Keratinocyte (primary cell): ENCODE measurements around the gene CAPN14. TPM values are rescaled to one million over a fixed set of nuclear protein-coding genes. Genes with fewer than 3 reads are reported as not detected.

Experiments used
- DNase-seq: peaks from one replicate; pipeline ENCODE4 v3.0.0-alpha.2; 2011; ENCODE audit warnings: low read depth, missing footprints, low spot score
- FAIRE-seq: peaks from 2 replicates; lab custom pipeline; 2011; peaks lifted over from hg19 to GRCh38; lab: Jason Lieb, UNC
- H2AFZ ChIP-seq: 2 replicates; pipeline ENCODE4 v1.6.0; 2012; ENCODE audit warnings: low read length, control low read depth, inconsistent platforms; ENCODE audit not compliant: control insufficient read depth
- H3K27ac ChIP-seq: 2 replicates; pipeline ENCODE4 v1.5.1; 2011; ENCODE audit warnings: low read length; ENCODE audit not compliant: control insufficient read depth, insufficient read depth
- H3K27me3 ChIP-seq: 3 replicates; pipeline ENCODE4 v1.6.0; 2011; ENCODE audit warnings: low read length; ENCODE audit not compliant: control insufficient read depth, insufficient read depth; ENCODE audit errors: extremely low read depth
- H3K36me3 ChIP-seq, 2 experiments: 2 replicates in 1 of 2; 3 replicates in 1 of 2; pipeline ENCODE4 v1.5.1; 2011; ENCODE audit warnings: low read length in 2 of 2, mild to moderate bottlenecking in 1 of 2; ENCODE audit not compliant: control insufficient read depth in 2 of 2, insufficient read depth in 2 of 2; ENCODE audit errors: extremely low read depth in 1 of 2
- H3K4me1 ChIP-seq: 3 replicates; pipeline ENCODE4 v1.5.1; 2011; ENCODE audit warnings: low read length; ENCODE audit not compliant: control insufficient read depth, insufficient read depth; ENCODE audit errors: extremely low read depth
- H3K4me2 ChIP-seq: 3 replicates; pipeline ENCODE4 v1.6.0; 2011; ENCODE audit warnings: low read depth, low read length; ENCODE audit not compliant: control insufficient read depth, insufficient read depth; ENCODE audit errors: extremely low read depth
- H3K4me3 ChIP-seq, 3 experiments: fragments of 200-600 bp in 1 of 3; sonication (generic) in 1 of 3; 2 replicates in 2 of 3; 3 replicates in 1 of 3; pipeline ENCODE4 v1.5.1; 2011 to 2016; ENCODE audit warnings: low read length in 3 of 3, mild to moderate bottlenecking in 3 of 3, control low read depth in 2 of 3, inconsistent platforms in 1 of 3, low read depth in 1 of 3, mixed read lengths in 1 of 3, mixed run types in 1 of 3, moderate library complexity in 1 of 3; ENCODE audit not compliant: control insufficient read depth in 2 of 3, insufficient read depth in 2 of 3; ENCODE audit errors: extremely low read depth in 1 of 3
- H3K79me2 ChIP-seq: 2 replicates; pipeline ENCODE4 v1.6.0; 2012; ENCODE audit warnings: low read length; ENCODE audit not compliant: control insufficient read depth, insufficient read depth
- H3K9ac ChIP-seq: 3 replicates; pipeline ENCODE4 v1.6.0; 2011; ENCODE audit warnings: low read length; ENCODE audit not compliant: control insufficient read depth, insufficient read depth; ENCODE audit errors: extremely low read depth
- H3K9me1 ChIP-seq: 3 replicates; pipeline ENCODE4 v1.6.0; 2011; ENCODE audit warnings: low read length; ENCODE audit not compliant: control insufficient read depth, insufficient read depth; ENCODE audit errors: extremely low read depth
- H3K9me3 ChIP-seq: 2 replicates; pipeline ENCODE4 v1.5.1; 2012; ENCODE audit warnings: low read depth, low read length; ENCODE audit not compliant: control insufficient read depth
- H4K20me1 ChIP-seq: 3 replicates; pipeline ENCODE4 v1.6.0; 2011; ENCODE audit warnings: low read length; ENCODE audit not compliant: control insufficient read depth, insufficient read depth; ENCODE audit errors: extremely low read depth
- CTCF ChIP-seq, 3 experiments: IDR thresholded peaks in 1 of 3; conservative IDR thresholded peaks in 1 of 3; optimal IDR thresholded peaks in 1 of 3; 2 replicates in 2 of 3; 3 replicates in 1 of 3; pipeline versions ENCODE3 to v1.5.1; 2011; ENCODE audit warnings: low read length in 3 of 3, mild to moderate bottlenecking in 3 of 3, moderate library complexity in 2 of 3, control low read depth in 1 of 3, inconsistent platforms in 1 of 3; ENCODE audit not compliant: insufficient read depth in 2 of 3; ENCODE audit errors: extremely low read depth in 1 of 3
- EZH2 ChIP-seq: IDR thresholded peaks from one replicate; pipeline ENCODE4 v1.6.1; 2012; ENCODE audit warnings: inconsistent platforms, mild to moderate bottlenecking, low read length, moderate library complexity
- dilution Hi-C: fragments of 300-500 bp; cut with MboI; formaldehyde crosslinking; loops from one replicate; pipeline ENCODE4 v1.7.0; 2020; ENCODE audit warnings: low sequenced_read_pairs; ENCODE audit not compliant: extremely low pct_ligation_motif_present
- polyA plus RNA-seq, 5 experiments: library from polyadenylated mRNA; depleted of rRNA in 3 of 5; stranded (reverse) in 3 of 5; stranded (forward) in 1 of 5; unstranded in 1 of 5; fragments of >200 nt; gene quantifications; 1 replicate in 1 of 5; 2 replicates in 3 of 5; 3 replicates in 1 of 5; pipeline versions ENCODE4 v1.2.1 to v1.2.3, GENCODE V29; 2011 to 2012; ENCODE audit warnings: missing spikeins in 2 of 5, low read depth in 1 of 5, low replicate concordance in 1 of 5

The CAPN14 gene
- polyA plus RNA-seq, 1 donor (not counting 4 experiments of a cell fraction or from before 2014, with no cell fraction given): 1.1 TPM

GRCh38 chr2:31233741-31234682, 16.7 kb upstream of the CAPN14 start, which contains the start of gene EHD3:
TSS of gene EHD3 (plus strand) at chr2:31234152. CDS start at chr2:31234622, 470 bp downstream.
- Histone ChIP-seq H3K9ac (peak within 1 kb of the TSS; percentile 53), H4K20me1 (no peaks in the 10 kb centered on the region), H3K9me3 (no peaks in the 10 kb centered on the region), H3K27me3 (no peaks in the 10 kb centered on the region), H3K9me1 (no peaks in the 10 kb centered on the region), H3K27ac (no peak within 1 kb of the TSS), H3K4me3 (peak within 1 kb of the TSS; percentile 49 to 64 (median 62)), H3K36me3 (no peaks in the 10 kb centered on the region), H2AFZ (peak within 1 kb of the TSS; percentile 72), H3K79me2 (no peaks in the 10 kb centered on the region), H3K4me2 (peak within 1 kb of the TSS; percentile 79), H3K4me1 (peaks cover 11% of the 10 kb centered on the region)
- TF ChIP-seq EZH2 (no peak), CTCF (optimal IDR thresholded peaks at IDR 0.05 in 1 of 3, IDR thresholded peaks at IDR 0.05 in 1 of 3, conservative IDR thresholded peaks at IDR 0.05 in 1 of 3; ENCODE audit: extremely low read depth in 1 of 3, insufficient read depth in 2 of 3, low read length in 3 of 3) (peak; percentile 45 to 75 (median 75))
- DNase-seq (no peak), FAIRE-seq (peak; percentile 68)
- dilution Hi-C loops: no loop called here

GRCh38 chr2:31233231-31233630, 15.9 kb upstream of the CAPN14 start:
- Histone ChIP-seq H3K4me3 (peak overlapping the region in 2 of 3 experiments; percentile 62 to 64), H3K27ac (no peak overlapping the region), H3K79me2 (no peaks in the 10 kb centered on the region), H3K36me3 (no peaks in the 10 kb centered on the region), H2AFZ (peak overlapping the region; percentile 30), H3K9me3 (no peaks in the 10 kb centered on the region), H4K20me1 (no peaks in the 10 kb centered on the region), H3K9me1 (no peaks in the 10 kb centered on the region), H3K4me1 (peaks cover 11% of the 10 kb centered on the region), H3K27me3 (no peaks in the 10 kb centered on the region), H3K4me2 (peak overlapping the region; percentile 79), H3K9ac (no peak overlapping the region)
- TF ChIP-seq CTCF (optimal IDR thresholded peaks at IDR 0.05 in 1 of 3, IDR thresholded peaks at IDR 0.05 in 1 of 3, conservative IDR thresholded peaks at IDR 0.05 in 1 of 3; ENCODE audit: extremely low read depth in 1 of 3, insufficient read depth in 2 of 3, low read length in 3 of 3): no peak
- TF ChIP-seq EZH2: no peak
- no peak for FAIRE-seq
- dilution Hi-C loops: no loop called here
- no peak for DNase-seq
